Liver (tissue), 3 donors: ENCODE measurements around the gene ELOA.

Experiments
- FOXA2 ChIP-seq: IDR thresholded peaks from 2 replicates; pipeline ENCODE4 v1.6.1; 2016; ENCODE audit warnings: antibody characterized with exemption
- RAD21 ChIP-seq, 2 donors: IDR thresholded peaks; 2 replicates each; pipeline ENCODE4 v1.6.1; 2016; ENCODE audit warnings: antibody characterized with exemption in 2 of 2, mild to moderate bottlenecking in 2 of 2
- YY1 ChIP-seq: IDR thresholded peaks from 2 replicates; pipeline ENCODE4 v1.6.1; 2016; ENCODE audit warnings: antibody characterized with exemption, mild to moderate bottlenecking
- TF ChIP-seq, protein P1 (sequence below): IDR thresholded peaks from 2 replicates; pipeline ENCODE4 v1.6.1; 2016; ENCODE audit warnings: antibody characterized with exemption
- TF ChIP-seq, protein P2 (sequence below): fragments of 150-350 bp; IDR thresholded peaks from 2 replicates; pipeline ENCODE4 v1.5.1; 2017; ENCODE audit warnings: improper control_type of control experiment, low read depth, low read length; ENCODE audit not compliant: missing input control
- donor health status: healthy.
- donor health status: healthy.

GRCh38 chr1:23756676-23757075 is 13.4 kb downstream of the ELOA start:
- TF ChIP-seq YY1 (no peak), RAD21 (IDR thresholded peaks at IDR 0.05) (no peak), FOXA2 (no peak)
- TF ChIP-seq, protein P1, sequence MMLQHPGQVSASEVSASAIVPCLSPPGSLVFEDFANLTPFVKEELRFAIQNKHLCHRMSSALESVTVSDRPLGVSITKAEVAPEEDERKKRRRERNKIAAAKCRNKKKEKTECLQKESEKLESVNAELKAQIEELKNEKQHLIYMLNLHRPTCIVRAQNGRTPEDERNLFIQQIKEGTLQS, result no peak
- TF ChIP-seq, protein P2, sequence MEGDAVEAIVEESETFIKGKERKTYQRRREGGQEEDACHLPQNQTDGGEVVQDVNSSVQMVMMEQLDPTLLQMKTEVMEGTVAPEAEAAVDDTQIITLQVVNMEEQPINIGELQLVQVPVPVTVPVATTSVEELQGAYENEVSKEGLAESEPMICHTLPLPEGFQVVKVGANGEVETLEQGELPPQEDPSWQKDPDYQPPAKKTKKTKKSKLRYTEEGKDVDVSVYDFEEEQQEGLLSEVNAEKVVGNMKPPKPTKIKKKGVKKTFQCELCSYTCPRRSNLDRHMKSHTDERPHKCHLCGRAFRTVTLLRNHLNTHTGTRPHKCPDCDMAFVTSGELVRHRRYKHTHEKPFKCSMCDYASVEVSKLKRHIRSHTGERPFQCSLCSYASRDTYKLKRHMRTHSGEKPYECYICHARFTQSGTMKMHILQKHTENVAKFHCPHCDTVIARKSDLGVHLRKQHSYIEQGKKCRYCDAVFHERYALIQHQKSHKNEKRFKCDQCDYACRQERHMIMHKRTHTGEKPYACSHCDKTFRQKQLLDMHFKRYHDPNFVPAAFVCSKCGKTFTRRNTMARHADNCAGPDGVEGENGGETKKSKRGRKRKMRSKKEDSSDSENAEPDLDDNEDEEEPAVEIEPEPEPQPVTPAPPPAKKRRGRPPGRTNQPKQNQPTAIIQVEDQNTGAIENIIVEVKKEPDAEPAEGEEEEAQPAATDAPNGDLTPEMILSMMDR, result no peak
